ENCODE measurements around the gene LTB.

LTB gene

DNA sequence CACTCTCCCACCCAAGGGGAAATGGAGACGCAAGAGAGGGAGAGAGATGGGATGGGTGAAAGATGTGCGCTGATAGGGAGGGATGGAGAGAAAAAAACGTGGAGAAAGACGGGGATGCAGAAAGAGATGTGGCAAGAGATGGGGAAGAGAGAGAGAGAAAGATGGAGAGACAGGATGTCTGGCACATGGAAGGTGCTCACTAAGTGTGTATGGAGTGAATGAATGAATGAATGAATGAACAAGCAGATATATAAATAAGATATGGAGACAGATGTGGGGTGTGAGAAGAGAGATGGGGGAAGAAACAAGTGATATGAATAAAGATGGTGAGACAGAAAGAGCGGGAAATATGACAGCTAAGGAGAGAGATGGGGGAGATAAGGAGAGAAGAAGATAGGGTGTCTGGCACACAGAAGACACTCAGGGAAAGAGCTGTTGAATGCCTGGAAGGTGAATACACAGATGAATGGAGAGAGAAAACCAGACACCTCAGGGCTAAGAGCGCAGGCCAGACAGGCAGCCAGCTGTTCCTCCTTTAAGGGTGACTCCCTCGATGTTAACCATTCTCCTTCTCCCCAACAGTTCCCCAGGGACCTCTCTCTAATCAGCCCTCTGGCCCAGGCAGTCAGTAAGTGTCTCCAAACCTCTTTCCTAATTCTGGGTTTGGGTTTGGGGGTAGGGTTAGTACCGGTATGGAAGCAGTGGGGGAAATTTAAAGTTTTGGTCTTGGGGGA, 6.1 kb downstream of the LTB start:
- DNase-seq (ENCODE audit: low read depth): no peak

DNA sequence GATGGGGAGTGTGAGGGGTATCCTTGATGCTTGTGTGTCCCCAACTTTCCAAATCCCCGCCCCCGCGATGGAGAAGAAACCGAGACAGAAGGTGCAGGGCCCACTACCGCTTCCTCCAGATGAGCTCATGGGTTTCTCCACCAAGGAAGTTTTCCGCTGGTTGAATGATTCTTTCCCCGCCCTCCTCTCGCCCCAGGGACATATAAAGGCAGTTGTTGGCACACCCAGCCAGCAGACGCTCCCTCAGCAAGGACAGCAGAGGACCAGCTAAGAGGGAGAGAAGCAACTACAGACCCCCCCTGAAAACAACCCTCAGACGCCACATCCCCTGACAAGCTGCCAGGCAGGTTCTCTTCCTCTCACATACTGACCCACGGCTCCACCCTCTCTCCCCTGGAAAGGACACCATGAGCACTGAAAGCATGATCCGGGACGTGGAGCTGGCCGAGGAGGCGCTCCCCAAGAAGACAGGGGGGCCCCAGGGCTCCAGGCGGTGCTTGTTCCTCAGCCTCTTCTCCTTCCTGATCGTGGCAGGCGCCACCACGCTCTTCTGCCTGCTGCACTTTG, 6.8 kb downstream of the LTB start, which contains the start of gene TNF:
Gene TNF (plus strand): TSS at position 231 of the 567 bp plus-strand sequence. CDS start 177 bp downstream, at position 408.
- peak; percentile 70 for DNase-seq (ENCODE audit: low read depth)

DNA sequence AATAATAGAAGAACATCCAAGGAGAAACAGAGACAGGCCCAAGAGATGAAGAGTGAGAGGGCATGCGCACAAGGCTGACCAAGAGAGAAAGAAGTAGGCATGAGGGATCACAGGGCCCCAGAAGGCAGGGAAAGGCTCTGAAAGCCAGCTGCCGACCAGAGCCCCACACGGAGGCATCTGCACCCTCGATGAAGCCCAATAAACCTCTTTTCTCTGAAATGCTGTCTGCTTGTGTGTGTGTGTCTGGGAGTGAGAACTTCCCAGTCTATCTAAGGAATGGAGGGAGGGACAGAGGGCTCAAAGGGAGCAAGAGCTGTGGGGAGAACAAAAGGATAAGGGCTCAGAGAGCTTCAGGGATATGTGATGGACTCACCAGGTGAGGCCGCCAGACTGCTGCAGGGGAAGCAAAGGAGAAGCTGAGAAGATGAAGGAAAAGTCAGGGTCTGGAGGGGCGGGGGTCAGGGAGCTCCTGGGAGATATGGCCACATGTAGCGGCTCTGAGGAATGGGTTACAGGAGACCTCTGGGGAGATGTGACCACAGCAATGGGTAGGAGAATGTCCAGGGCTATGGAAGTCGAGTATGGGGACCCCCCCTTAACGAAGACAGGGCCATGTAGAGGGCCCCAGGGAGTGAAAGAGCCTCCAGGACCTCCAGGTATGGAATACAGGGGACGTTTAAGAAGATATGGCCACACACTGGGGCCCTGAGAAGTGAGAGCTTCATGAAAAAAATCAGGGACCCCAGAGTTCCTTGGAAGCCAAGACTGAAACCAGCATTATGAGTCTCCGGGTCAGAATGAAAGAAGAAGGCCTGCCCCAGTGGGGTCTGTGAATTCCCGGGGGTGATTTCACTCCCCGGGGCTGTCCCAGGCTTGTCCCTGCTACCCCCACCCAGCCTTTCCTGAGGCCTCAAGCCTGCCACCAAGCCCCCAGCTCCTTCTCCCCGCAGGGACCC, 7.8 kb downstream of the LTB start:
- DNase-seq (ENCODE audit: low read depth): no peak

DNA sequence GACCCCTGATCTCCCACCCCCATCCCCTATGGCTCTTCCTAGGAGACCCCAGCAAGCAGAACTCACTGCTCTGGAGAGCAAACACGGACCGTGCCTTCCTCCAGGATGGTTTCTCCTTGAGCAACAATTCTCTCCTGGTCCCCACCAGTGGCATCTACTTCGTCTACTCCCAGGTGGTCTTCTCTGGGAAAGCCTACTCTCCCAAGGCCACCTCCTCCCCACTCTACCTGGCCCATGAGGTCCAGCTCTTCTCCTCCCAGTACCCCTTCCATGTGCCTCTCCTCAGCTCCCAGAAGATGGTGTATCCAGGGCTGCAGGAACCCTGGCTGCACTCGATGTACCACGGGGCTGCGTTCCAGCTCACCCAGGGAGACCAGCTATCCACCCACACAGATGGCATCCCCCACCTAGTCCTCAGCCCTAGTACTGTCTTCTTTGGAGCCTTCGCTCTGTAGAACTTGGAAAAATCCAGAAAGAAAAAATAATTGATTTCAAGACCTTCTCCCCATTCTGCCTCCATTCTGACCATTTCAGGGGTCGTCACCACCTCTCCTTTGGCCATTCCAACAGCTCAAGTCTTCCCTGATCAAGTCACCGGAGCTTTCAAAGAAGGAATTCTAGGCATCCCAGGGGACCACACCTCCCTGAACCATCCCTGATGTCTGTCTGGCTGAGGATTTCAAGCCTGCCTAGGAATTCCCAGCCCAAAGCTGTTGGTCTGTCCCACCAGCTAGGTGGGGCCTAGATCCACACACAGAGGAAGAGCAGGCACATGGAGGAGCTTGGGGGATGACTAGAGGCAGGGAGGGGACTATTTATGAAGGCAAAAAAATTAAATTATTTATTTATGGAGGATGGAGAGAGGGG, 8.8 kb downstream of the LTB start:
- no peak for DNase-seq (ENCODE audit: low read depth)

DNA sequence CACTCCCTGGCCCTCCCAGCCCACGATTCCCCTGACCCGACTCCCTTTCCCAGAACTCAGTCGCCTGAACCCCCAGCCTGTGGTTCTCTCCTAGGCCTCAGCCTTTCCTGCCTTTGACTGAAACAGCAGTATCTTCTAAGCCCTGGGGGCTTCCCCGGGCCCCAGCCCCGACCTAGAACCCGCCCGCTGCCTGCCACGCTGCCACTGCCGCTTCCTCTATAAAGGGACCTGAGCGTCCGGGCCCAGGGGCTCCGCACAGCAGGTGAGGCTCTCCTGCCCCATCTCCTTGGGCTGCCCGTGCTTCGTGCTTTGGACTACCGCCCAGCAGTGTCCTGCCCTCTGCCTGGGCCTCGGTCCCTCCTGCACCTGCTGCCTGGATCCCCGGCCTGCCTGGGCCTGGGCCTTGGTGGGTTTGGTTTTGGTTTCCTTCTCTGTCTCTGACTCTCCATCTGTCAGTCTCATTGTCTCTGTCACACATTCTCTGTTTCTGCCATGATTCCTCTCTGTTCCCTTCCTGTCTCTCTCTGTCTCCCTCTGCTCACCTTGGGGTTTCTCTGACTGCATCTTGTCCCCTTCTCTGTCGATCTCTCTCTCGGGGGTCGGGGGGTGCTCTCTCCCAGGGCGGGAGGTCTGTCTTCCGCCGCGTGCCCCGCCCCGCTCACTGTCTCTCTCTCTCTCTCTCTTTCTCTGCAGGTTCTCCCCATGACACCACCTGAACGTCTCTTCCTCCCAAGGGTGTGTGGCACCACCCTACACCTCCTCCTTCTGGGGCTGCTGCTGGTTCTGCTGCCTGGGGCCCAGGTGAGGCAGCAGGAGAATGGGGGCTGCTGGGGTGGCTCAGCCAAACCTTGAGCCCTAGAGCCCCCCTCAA, 9.9 kb downstream of the LTB start, which contains the start of gene LTA:
Gene LTA (plus strand): TSS at position 249 of the 871 bp plus-strand sequence. CDS start 454 bp downstream, at position 703.
- peak; percentile 63 for DNase-seq (ENCODE audit: low read depth)

DNA sequence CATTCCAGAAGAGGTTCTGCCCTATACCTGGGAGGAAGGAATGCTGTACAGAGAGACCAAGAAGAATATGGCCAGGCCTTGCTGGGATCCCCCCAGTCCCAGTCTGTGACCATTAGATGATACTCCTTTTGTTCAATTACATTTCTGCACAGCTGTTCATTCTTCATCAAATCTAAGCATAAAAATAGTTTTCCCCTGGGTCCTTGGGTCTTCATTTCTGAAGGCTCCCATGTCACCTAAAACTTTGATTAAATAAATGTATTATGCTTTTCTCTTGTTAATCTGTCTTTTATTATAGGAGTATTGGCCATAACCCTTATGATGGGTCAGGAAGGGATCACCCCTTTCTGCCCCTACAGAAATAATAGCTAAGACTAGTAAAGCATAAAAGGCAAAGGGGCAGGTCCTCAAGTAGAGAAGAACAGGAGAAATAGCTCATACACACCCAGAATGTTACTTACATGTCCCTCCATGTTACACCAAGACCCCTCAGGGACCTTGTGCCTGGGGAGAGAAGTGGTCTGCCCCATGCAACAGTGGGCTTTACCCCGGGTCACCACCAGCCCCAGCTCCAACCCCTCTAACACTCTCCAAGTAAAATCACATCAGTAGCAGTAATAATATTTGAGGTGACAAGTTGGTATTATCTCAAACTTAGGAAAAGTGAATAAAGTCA, 12.2 kb downstream of the LTB start:
- DNase-seq (ENCODE audit: low read depth): no peak

DNA sequence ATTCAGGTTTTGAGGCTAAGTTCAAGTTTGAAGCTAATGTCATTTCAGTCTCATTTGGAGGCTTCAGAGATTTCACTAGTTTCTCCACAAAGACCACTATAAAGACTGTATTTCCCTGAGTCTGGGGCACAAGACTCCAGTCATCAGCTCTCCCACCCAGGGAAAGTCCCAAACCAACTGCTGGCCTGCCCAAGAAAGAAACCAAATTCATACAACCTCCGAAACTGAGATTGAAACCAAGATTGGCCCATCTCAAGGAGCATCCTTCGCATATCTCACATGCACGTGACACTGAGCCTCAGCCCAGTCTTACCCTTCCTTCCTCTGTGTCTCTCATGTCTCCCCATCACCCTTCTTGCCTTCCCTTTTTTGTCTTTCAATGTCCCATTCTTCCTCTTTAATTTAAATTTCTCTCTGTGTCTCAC, 13.7 kb downstream of the LTB start:
- no peak for DNase-seq (ENCODE audit: low read depth)

DNA sequence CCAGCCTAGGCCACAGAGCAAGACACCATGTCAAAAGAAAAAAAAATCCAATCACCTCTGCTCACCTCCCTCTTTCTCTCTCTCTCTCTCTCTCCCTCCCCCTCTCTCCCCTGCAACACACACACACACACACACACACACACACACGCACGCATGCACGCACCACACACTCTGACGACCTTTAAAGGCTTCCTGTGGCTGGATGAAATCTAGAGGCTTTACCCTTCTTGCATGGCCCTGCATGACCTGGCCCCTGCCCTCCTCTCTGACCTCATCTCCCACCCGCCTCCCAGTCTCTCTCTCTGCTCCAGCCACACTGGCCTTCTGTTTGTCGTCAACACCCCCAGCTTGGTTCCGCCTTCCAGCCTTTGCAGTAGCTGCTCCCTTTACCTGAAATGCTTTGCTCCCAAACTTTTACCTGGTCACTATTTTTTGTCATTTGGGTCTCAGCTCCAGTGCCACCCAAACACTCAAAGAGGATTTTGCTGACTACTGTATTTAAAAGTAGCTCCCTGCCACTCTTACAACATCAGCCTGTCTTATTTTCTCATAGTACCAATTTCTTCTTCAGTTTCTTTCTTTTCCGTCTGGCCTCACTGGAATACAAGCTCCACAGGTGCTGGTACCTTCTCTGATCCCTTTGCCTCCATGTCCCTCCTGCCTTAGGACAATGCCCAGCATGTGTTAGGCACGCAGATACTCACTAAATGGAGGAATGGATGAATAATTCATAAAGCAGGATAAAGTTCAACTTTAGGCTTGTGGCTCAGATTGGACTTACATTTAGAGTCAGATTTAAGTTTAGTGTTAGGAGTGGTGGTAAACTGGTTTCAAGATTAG, 14.5 kb downstream of the LTB start:
- DNase-seq (ENCODE audit: low read depth): no peak

DNA sequence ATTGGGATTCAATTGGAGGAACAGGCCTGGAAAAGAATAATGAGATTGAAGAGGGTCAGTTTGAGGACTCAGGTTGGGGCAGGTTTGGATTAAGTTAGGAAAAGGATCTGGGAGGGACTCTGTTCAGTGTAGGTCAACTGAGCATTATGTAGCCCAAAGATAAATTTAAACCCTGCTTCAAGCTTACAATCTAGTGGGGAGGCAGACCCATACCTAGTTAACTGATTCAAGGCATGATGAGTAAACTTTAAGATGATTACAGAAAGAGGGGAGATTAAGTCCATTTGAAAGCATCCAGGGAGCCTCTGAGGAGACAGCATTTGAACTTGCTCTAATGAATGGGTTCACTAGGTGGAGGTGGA, 21.5 kb downstream of the LTB start:
- no peak for DNase-seq (ENCODE audit: low read depth)

DNA sequence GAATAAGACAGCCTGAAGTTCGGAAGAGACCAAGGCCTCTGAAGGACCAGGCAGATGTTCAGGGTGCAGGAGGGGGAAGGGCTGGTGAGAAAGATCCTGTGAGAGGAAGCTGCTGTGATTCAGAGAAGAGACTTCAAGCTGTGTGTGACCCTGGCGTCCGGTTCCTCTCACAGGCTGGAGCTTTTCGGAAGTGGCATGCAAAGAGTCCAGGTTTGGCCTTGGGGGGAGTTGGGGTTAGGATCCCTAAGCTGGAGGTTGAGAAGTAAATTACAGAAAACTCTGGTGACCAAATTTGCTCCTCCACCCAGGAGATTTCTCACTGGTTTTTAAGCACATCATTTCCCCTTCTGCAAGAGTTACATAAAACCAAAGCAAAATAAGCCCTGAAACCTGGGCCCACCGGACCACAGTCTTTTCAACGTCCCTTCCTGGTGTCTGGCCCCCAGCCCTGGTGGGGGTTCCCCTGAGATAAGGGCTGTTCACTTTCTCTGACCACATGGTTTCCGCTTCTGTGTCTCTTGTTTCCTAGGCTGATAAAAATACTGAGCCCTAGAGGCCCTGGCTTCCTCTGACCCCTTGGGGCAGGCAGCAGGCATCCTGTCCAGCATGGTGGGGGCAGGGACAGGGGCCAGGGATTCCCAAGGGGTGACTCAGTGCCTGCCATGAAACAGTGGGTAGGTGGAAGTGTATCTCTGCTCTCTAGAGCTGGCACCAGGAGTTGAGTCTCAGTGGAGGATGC, 22.1 kb downstream of the LTB start:
- DNase-seq (ENCODE audit: low read depth): no peak

DNA sequence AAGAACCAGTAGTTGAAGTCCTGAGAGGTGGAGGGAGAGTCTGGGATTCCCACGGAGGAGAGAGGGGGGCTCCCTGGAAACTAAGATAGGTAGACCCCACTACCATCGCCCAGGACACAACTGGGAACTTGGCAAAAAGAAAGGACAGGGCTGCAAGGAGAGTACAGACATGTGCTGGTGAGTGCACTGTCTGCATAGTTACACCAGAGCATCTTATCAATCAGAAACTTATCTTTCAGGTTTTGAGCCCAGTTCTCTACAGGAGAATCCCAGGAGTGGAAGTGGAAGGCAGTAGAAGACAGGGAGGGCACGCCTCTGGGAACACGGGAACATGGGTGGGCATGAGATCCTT, 22.6 kb downstream of the LTB start:
- DNase-seq (ENCODE audit: low read depth): no peak

DNA sequence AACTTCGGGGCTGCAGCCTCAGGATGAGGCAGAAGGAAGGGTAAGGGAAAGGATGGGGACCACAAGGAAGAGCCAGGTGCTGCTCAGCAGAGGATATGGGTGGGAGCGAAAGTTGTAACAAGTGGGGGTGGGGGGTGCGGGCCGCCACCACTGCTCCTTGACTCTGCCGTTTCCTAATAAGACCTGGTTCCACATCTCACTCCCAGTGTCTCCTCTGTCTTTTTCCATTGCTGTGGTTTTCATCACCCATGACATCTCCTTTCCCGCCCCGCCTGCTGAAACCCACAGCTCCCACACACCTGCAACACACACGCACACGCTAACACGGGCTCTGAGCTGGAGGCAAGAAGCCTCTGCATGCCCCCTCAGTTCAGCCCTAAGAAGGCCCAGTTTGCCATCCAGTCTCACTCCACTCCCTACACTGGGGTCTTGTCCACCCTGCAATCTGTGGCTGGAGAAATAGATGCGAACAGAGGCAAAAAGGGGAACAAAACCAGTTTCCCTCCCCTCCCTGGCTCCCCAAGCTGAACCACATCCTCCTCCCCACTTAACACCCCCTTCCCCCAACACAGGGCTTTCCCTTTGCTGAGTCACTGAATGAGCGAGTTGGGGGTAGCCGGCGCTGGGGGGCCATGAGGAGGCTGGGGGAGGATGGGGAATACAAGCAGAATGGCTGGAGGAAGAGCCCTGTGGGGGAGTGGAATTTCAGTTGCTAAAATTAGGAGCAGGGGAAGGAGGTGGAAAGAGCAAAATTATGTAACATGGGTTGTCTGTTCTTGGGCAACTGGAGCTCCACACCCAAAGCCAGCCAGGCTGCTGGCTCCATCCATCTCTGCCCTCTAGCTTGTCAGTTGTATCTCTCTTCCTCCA, 23.4 kb downstream of the LTB start:
- DNase-seq (ENCODE audit: low read depth): peak; percentile 50

DNA sequence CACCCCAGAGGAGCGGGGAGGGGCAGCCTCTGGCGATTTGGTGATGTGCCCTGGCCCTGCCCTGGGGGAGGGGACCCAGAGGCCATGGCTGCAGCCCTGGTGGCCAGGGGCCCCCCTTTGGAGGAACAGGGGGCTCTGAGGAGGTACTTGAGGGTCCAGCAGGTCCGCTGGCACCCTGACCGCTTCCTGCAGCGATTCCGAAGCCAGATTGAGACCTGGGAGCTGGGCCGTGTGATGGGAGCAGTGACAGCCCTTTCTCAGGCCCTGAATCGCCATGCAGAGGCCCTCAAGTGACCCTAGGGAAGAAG, 24.0 kb downstream of the LTB start:
- no peak for DNase-seq (ENCODE audit: low read depth)

DNA sequence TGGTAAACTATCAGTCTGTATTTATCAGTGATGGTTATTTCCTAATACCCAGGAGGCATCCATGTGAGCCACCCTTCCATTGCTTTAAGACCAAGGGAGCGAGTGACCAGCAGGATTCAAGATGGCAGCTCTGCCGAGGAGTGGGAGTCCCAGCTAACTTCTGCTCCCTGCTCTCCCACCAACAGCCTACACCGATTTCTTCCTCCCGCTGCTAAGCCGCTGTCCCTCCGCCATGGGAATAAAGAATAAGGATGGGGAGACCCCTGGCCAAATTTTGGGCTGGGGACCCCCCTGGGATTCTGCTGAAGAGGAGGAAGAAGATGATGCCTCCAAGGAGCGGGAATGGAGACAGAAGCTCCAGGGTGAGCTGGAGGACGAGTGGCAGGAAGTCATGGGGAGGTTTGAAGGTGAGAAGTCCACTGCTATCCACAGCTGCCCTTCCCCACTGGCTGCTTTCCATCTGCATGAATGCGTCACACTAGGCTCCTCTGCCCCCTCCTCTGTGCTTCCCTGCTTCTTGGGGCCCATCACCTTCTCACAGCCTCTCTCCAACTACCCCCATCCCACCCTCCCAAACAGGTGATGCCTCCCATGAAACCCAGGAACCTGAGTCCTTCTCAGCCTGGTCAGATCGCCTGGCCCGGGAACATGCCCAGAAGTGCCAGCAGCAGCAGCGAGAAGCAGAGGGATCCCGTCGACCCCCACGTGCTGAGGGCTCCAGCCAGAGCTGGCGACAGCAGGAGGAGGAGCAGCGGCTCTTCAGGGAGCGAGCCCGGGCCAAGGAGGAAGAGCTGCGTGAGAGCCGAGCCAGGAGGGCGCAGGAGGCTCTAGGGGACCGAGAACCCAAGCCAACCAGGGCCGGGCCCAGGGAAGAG, 24.5 kb downstream of the LTB start:
- no peak for DNase-seq (ENCODE audit: low read depth)

DNA sequence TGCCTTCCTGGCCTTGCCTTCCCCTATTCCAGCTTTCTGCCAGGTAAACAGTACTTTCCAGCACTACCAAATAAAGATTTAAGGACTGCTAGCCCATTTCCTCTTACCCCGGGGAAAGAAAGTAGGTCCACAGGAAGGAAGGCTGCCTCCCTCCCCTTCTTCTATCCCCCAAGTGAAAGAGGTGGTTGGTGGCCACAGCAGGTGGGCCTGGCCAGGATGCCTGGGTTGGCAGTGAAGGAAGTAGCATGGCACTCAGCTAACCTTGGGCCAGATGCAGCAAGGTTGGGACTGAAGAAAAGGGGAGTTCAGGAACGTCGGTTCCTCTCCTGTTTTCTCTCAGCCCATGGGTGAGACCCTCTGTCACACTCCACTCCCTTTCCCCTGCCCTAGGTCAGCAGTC, 25.9 kb downstream of the LTB start:
- no peak for DNase-seq (ENCODE audit: low read depth)

DNA sequence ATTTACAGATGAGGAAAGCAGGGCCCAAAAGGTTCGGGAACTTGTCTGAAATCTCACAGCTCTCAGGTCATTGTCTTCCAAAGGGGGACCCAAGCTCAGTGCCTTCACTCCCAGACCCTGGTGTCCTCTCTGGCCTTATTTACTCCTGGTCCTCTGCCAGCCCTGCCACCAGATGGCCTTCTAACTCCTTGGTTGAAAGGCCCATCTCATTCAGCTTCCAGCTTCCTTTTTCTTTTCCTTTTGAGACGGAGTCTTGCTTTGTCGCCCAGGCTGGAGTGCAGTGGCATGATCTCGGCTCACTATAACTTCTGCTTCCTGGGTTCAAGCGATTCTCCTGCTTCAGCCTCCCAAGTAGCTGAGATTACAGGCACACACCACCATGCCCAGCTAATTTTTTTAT, 30.9 kb downstream of the LTB start:
- peak; percentile 45 for DNase-seq (ENCODE audit: low read depth)

DNA sequence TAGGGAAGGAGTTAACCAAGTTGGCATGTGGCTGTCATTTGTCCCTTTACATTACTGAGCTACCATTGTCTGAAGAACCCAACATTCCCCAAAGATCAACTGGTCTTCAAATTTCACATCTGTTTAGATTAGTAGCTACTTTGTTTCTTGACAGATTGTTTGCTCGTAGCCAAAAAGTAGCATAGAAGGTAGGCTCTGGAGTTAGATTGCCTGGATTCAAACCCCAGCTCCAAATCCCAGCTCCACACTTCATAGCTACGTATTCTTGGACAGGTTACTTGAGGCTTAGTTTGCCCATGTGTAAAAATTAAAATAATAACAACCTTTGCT, 33.7 kb downstream of the LTB start:
- DNase-seq (ENCODE audit: low read depth): no peak
